Upper lobe of left lung (tissue), 4 donors: ENCODE measurements around the gene CCL18.

Experiments used
- EP300 ChIP-seq, 4 donors: sonication (generic); formaldehyde crosslinking; IDR thresholded peaks; one replicate each; pipeline ENCODE4 v1.5.1; 2017; ENCODE audit warnings: antibody characterized with exemption in 4 of 4, control low read depth in 2 of 4
- POLR2A ChIP-seq, 4 donors: fragments of 450-650 bp; IDR thresholded peaks; one replicate each; pipeline ENCODE4 v1.5.1; 2016 to 2017; ENCODE audit warnings: antibody characterized with exemption in 4 of 4, mild to moderate bottlenecking in 2 of 4
- POLR2AphosphoS5 ChIP-seq, 2 donors: sonication (generic); formaldehyde crosslinking; IDR thresholded peaks; one replicate each; pipeline ENCODE4 v1.5.1; 2017; ENCODE audit warnings: antibody characterized with exemption in 2 of 2
- TF ChIP-seq, protein P1 (sequence below), 6 experiments: fragments of 450-650 bp in 4 of 6; fragments of 200-600 bp in 2 of 6; sonication (generic) in 2 of 6; IDR thresholded peaks; one replicate each; pipeline ENCODE4 v1.5.1; 2016 to 2019; ENCODE audit warnings: antibody characterized with exemption in 6 of 6

DNA sequence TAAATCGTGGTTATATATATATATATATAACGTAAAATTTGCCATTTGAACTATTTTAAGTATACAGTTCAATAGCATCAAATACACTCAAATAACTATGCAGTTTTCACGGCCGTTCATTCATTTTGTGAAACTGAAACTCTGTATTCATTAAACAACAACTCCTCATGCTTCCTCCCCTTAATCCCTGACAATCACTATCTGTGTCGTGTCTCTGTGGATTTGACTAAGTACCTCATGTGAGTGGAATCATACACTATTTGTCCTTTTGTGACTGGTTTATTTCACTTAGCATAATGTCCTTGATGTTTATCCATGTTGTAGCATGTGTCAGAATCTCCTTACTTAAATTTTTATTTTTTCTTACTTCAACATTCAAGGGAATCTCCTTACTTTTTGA lies 49.1 kb upstream of the CCL18 start:
- TF ChIP-seq, protein P1, sequence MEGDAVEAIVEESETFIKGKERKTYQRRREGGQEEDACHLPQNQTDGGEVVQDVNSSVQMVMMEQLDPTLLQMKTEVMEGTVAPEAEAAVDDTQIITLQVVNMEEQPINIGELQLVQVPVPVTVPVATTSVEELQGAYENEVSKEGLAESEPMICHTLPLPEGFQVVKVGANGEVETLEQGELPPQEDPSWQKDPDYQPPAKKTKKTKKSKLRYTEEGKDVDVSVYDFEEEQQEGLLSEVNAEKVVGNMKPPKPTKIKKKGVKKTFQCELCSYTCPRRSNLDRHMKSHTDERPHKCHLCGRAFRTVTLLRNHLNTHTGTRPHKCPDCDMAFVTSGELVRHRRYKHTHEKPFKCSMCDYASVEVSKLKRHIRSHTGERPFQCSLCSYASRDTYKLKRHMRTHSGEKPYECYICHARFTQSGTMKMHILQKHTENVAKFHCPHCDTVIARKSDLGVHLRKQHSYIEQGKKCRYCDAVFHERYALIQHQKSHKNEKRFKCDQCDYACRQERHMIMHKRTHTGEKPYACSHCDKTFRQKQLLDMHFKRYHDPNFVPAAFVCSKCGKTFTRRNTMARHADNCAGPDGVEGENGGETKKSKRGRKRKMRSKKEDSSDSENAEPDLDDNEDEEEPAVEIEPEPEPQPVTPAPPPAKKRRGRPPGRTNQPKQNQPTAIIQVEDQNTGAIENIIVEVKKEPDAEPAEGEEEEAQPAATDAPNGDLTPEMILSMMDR (IDR thresholded peaks at IDR 0.05) = no peak
- TF ChIP-seq POLR2A (IDR thresholded peaks at IDR 0.05) (no peak), POLR2AphosphoS5 (IDR thresholded peaks at IDR 0.05) (no peak), EP300 (IDR thresholded peaks at IDR 0.05) (no peak)
